HCT116 (cell line): ENCODE data around the gene PIAS2. TPM values are rescaled to one million over a fixed set of nuclear protein-coding genes. Genes with fewer than 3 reads are reported as not detected.

ENCODE experiments used
- ATAC-seq: fragments of 200-7000 bp; cut with Tn5 transposase; 2 replicates; pipeline ENCODE4 v1.9.1; 2020; ENCODE audit warnings: mild to moderate bottlenecking, moderate library complexity
- BruUV-seq: library from RNA; stranded (reverse); fragments of 400-500 nt; replicated peaks from 2 replicates; lab custom pipeline; 2021; lab: Mats Ljungman, UMichigan
- CTCF ChIA-PET: fragments of 300-600 bp; sonication (Branson Sonifier 250); formaldehyde crosslinking; loops from one replicate; lab custom pipeline; 2021; ENCODE audit warnings: antibody characterized with exemption; lab: Charles Lee
- POLR2A ChIA-PET: fragments of 300-600, 350-600 bp; sonication (Branson Sonifier 250); formaldehyde crosslinking; loops from one replicate; lab custom pipeline; 2021; ENCODE audit warnings: antibody characterized with exemption; lab: Charles Lee
- RAD21 ChIA-PET, 2 experiments: fragments of 300-600 bp; sonication (Branson Sonifier 250); formaldehyde crosslinking; loops; one replicate each; lab custom pipeline; 2023; ENCODE audit warnings: low total read pairs in 2 of 2; ENCODE audit not compliant: uncharacterized antibody in 2 of 2, unreplicated experiment in 2 of 2, low non-redundant PET in 1 of 2; lab: Charles Lee
- DNase-seq: peaks from one replicate; pipeline ENCODE4 v3.0.0-alpha.2; 2010; ENCODE audit warnings: low read depth, low spot score
- H2AFZ ChIP-seq: fragments of 200-600 bp; shearing (Covaris generic), sonication (generic); 2 replicates; pipeline ENCODE4 v1.6.1; 2017; ENCODE audit warnings: low read depth, mixed run types, mixed read lengths, antibody characterized with exemption, low read length; ENCODE audit not compliant: poor library complexity, severe bottlenecking
- H3K27ac ChIP-seq: 2 replicates; pipeline ENCODE4 v1.5.1; 2012; ENCODE audit warnings: low read depth, low read length
- H3K27me3 ChIP-seq: fragments of 200-600 bp; sonication (generic); 2 replicates; pipeline ENCODE4 v1.6.1; 2016; ENCODE audit warnings: mixed run types, low read length, mixed read lengths; ENCODE audit not compliant: insufficient read depth
- H3K36me3 ChIP-seq, 2 experiments: fragments of 200-500 bp in 1 of 2; fragments of 200-600 bp in 1 of 2; sonication (Bioruptor generic) in 1 of 2; sonication (generic) in 1 of 2; 2 replicates each; pipeline versions ENCODE4 v1.5.1 to v1.6.1; 2014 to 2016; ENCODE audit warnings: low read length in 2 of 2, inconsistent platforms in 1 of 2, mixed read lengths in 1 of 2, mixed run types in 1 of 2; ENCODE audit not compliant: insufficient read depth in 2 of 2, control insufficient read depth in 1 of 2
- H3K4me1 ChIP-seq, 2 experiments: fragments of 200-600 bp in 1 of 2; sonication (generic) in 1 of 2; 2 replicates each; pipeline versions ENCODE4 v1.5.1 to v1.6.1; 2012 to 2017; ENCODE audit warnings: low read length in 2 of 2, inconsistent platforms in 1 of 2, mild to moderate bottlenecking in 1 of 2, mixed read lengths in 1 of 2, mixed run types in 1 of 2, moderate library complexity in 1 of 2; ENCODE audit not compliant: insufficient read depth in 2 of 2, control insufficient read depth in 1 of 2
- H3K4me2 ChIP-seq: fragments of 200-600 bp; sonication (generic); 2 replicates; pipeline ENCODE4 v1.6.1; 2017; ENCODE audit warnings: mixed run types, low read length, mixed read lengths
- H3K4me3 ChIP-seq, 2 experiments: fragments of 200-600 bp in 1 of 2; sonication (generic) in 1 of 2; replicated peaks in 1 of 2; 2 replicates each; pipeline ENCODE4 v1.5.1; 2011 to 2016; ENCODE audit warnings: low read length in 2 of 2, control low read depth in 1 of 2, low read depth in 1 of 2, mild to moderate bottlenecking in 1 of 2, mixed read lengths in 1 of 2, mixed run types in 1 of 2
- H3K79me2 ChIP-seq: fragments of 200-600 bp; sonication (generic); 2 replicates; pipeline ENCODE4 v1.6.1; 2017; ENCODE audit warnings: mild to moderate bottlenecking, mixed run types, low read length, moderate library complexity, mixed read lengths; ENCODE audit not compliant: insufficient read depth
- H3K9ac ChIP-seq: fragments of 200-600 bp; sonication (generic); 2 replicates; pipeline ENCODE4 v1.6.1; 2016; ENCODE audit warnings: low read length, mixed read lengths
- H3K9me2 ChIP-seq: fragments of 200-600 bp; sonication (generic), shearing (Covaris generic); 2 replicates; pipeline ENCODE4 v1.6.1; 2017; ENCODE audit warnings: mixed run types, mild to moderate bottlenecking, moderate library complexity; ENCODE audit not compliant: insufficient read depth
- H3K9me3 ChIP-seq, 2 experiments: fragments of 200-500 bp in 1 of 2; fragments of 200-600 bp in 1 of 2; sonication (Bioruptor generic) in 1 of 2; sonication (generic) in 1 of 2; 2 replicates each; pipeline ENCODE4 v1.6.1; 2014 to 2017; ENCODE audit warnings: low read length in 2 of 2, mixed read lengths in 2 of 2, inconsistent platforms in 1 of 2, low read depth in 1 of 2, mild to moderate bottlenecking in 1 of 2, mixed run types in 1 of 2, moderate library complexity in 1 of 2; ENCODE audit not compliant: control insufficient read depth in 1 of 2, insufficient read depth in 1 of 2
- H4K20me1 ChIP-seq: fragments of 200-600 bp; sonication (generic), shearing (Covaris generic); 2 replicates; pipeline ENCODE4 v1.6.1; 2017; ENCODE audit warnings: mixed run types, mild to moderate bottlenecking, moderate library complexity; ENCODE audit not compliant: insufficient read depth
- CBX3 ChIP-seq: IDR thresholded peaks from 2 replicates; pipeline ENCODE4 v1.6.1; 2012; ENCODE audit warnings: low read depth
- CTCF ChIP-seq, 3 experiments: fragments of 200-600 bp in 1 of 3; sonication (generic) in 1 of 3; IDR thresholded peaks in 2 of 3; conservative IDR thresholded peaks in 1 of 3; 2 replicates each; pipeline ENCODE4 v1.5.1; 2012 to 2017; ENCODE audit warnings: low read depth in 2 of 3, low read length in 2 of 3, antibody characterized with exemption in 1 of 3, borderline replicate concordance in 1 of 3, control low read depth in 1 of 3, mild to moderate bottlenecking in 1 of 3, mixed read lengths in 1 of 3, mixed run types in 1 of 3, moderate library complexity in 1 of 3; ENCODE audit not compliant: insufficient read depth in 1 of 3
- EGR1 ChIP-seq: IDR thresholded peaks from 2 replicates; pipeline ENCODE4 v1.6.1; 2012; ENCODE audit warnings: low read depth
- EZH2 ChIP-seq: fragments of 200-600 bp; sonication (generic); IDR thresholded peaks from 2 replicates; pipeline ENCODE4 v1.6.1; 2017; ENCODE audit warnings: antibody characterized with exemption, mixed run types
- MAX ChIP-seq: IDR thresholded peaks from 2 replicates; pipeline ENCODE4 v1.6.1; 2012
- SIN3A ChIP-seq: IDR thresholded peaks from 2 replicates; pipeline ENCODE4 v1.6.1; 2012; ENCODE audit warnings: low read depth
- SP1 ChIP-seq: IDR thresholded peaks from 2 replicates; pipeline ENCODE4 v1.6.1; 2012; ENCODE audit warnings: low read depth
- SRF ChIP-seq: IDR thresholded peaks from 2 replicates; pipeline ENCODE4 v1.6.1; 2012; ENCODE audit warnings: low read depth
- TCF7L2 ChIP-seq: IDR thresholded peaks from 2 replicates; pipeline ENCODE4 v1.7.0; 2011; ENCODE audit warnings: borderline replicate concordance, inconsistent platforms; ENCODE audit not compliant: insufficient read depth, insufficient read length; ENCODE audit errors: extremely low read depth
- YY1 ChIP-seq: IDR thresholded peaks from 2 replicates; pipeline ENCODE4 v1.6.1; 2011; ENCODE audit warnings: low read length, low read depth, moderate library complexity, mild to moderate bottlenecking; ENCODE audit not compliant: insufficient replicate concordance; ENCODE audit errors: extremely low read depth
- ZNF274 ChIP-seq: fragments of 200-500 bp; sonication (Bioruptor generic); IDR thresholded peaks from 2 replicates; pipeline ENCODE4 v1.6.1; 2014; ENCODE audit warnings: mild to moderate bottlenecking, low read depth, low read length, inconsistent platforms
- intact Hi-C: fragments of 100-400 bp; cut with micrococcal nuclease; formaldehyde crosslinking; loops from 2 replicates; pipeline ENCODE4 v1.10.0; 2022
- total RNA-seq: library from RNA; stranded (reverse); gene quantifications from one replicate; pipeline ENCODE4 v1.2.1, GENCODE V29; 2021; ENCODE audit not compliant: unreplicated experiment
- TF ChIP-seq, protein P1 (sequence below): IDR thresholded peaks from 2 replicates; pipeline ENCODE4 v1.6.1; 2012; ENCODE audit warnings: low read depth

Gene PIAS2
- total RNA-seq, 1 experiment from 2014 or later: 31.7 TPM

DNA sequence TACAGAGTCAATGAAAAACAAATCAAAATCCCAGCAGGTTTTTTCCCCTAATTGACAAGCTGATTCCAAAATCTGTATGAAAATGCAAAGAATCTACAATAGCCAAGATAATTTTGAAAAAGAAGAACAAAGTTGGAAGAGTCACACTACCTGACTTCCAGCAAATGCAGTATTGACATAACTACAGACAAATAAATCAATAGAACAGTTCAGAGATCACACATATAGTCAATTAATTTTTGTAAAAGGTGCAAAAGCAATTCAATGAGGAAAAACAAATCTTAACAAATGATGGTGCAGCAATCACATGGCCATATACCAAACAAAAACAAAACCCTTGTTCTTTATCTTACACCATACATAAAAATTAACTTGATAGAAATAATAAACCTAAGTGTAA lies 85.9 kb downstream of the PIAS2 start:
- Histone ChIP-seq H3K79me2 (no peaks in the 10 kb centered on the region), H3K9ac (no peak overlapping the region), H3K4me1 (no peaks in the 10 kb centered on the region), H3K27ac (no peak overlapping the region), H3K4me3 (no peak overlapping the region), H3K9me2 (no peaks in the 10 kb centered on the region), H3K36me3 (peaks cover 7 to 11% of the 10 kb centered on the region in 2 experiments; a peak in 2 of 4 replicates), H4K20me1 (no peaks in the 10 kb centered on the region), H3K9me3 (no peaks in the 10 kb centered on the region), H3K4me2 (no peak overlapping the region), H2AFZ (no peak overlapping the region), H3K27me3 (no peaks in the 10 kb centered on the region)
- ATAC-seq (no peak), DNase-seq (no peak)
- ChIA-PET POLR2A (no interaction called here), CTCF (no interaction called here), RAD21 (no interaction called here)
- intact Hi-C loops: no loop called here
- TF ChIP-seq MAX (no peak), ZNF274 (no peak), SP1 (no peak), EGR1 (no peak), CBX3 (no peak), SRF (no peak), YY1 (no peak), TCF7L2 (no peak), SIN3A (no peak), EZH2 (no peak), CTCF (IDR thresholded peaks at IDR 0.05 in 2 of 3, conservative IDR thresholded peaks at IDR 0.05 in 1 of 3; ENCODE audit: borderline replicate concordance in 1 of 3, insufficient read depth in 1 of 3, low read depth in 2 of 3, low read length in 2 of 3) (no peak)
- TF ChIP-seq, protein P1, sequence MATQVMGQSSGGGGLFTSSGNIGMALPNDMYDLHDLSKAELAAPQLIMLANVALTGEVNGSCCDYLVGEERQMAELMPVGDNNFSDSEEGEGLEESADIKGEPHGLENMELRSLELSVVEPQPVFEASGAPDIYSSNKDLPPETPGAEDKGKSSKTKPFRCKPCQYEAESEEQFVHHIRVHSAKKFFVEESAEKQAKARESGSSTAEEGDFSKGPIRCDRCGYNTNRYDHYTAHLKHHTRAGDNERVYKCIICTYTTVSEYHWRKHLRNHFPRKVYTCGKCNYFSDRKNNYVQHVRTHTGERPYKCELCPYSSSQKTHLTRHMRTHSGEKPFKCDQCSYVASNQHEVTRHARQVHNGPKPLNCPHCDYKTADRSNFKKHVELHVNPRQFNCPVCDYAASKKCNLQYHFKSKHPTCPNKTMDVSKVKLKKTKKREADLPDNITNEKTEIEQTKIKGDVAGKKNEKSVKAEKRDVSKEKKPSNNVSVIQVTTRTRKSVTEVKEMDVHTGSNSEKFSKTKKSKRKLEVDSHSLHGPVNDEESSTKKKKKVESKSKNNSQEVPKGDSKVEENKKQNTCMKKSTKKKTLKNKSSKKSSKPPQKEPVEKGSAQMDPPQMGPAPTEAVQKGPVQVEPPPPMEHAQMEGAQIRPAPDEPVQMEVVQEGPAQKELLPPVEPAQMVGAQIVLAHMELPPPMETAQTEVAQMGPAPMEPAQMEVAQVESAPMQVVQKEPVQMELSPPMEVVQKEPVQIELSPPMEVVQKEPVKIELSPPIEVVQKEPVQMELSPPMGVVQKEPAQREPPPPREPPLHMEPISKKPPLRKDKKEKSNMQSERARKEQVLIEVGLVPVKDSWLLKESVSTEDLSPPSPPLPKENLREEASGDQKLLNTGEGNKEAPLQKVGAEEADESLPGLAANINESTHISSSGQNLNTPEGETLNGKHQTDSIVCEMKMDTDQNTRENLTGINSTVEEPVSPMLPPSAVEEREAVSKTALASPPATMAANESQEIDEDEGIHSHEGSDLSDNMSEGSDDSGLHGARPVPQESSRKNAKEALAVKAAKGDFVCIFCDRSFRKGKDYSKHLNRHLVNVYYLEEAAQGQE: no peak
- no TSS peak for BruUV-seq
